ENCODE data around the gene P4HB.

The P4HB gene

GRCh38 chr17:81859906-81860755 is at the start of gene P4HB:
Gene P4HB (minus strand): TSS chr17:81860535. CDS start chr17:81860471, 64 bp downstream.
- TF ChIP-seq CTCF (IDR thresholded peaks at IDR 0.05; ENCODE audit: low read depth, low read length), result no peak
- H3K4me3 ChIP-seq (ENCODE audit: low read depth, low read length), result peak within 1 kb of the TSS; percentile 96

- H3K4me3 ChIP-seq (ENCODE audit: low read depth, low read length), result no peak overlapping the region
- TF ChIP-seq CTCF (IDR thresholded peaks at IDR 0.05; ENCODE audit: low read depth, low read length), result no peak
Observed at GRCh38 chr17:81909231-81909630, 48.9 kb upstream of the P4HB start.

- no peak overlapping the region for H3K4me3 ChIP-seq (ENCODE audit: low read depth, low read length)
- no peak for TF ChIP-seq CTCF (IDR thresholded peaks at IDR 0.05; ENCODE audit: low read depth, low read length)
Observed at GRCh38 chr17:81908793-81909192, 48.5 kb upstream of the P4HB start.

- TF ChIP-seq CTCF (IDR thresholded peaks at IDR 0.05; ENCODE audit: low read depth, low read length), result no peak
- H3K4me3 ChIP-seq (ENCODE audit: low read depth, low read length), result no peak overlapping the region
Observed at GRCh38 chr17:81907219-81908145, 47.1 kb upstream of the P4HB start.

GRCh38 chr17:81906476-81907218 is 46.3 kb upstream of the P4HB start:
- H3K4me3 ChIP-seq (ENCODE audit: low read depth, low read length), result no peak overlapping the region
- TF ChIP-seq CTCF (IDR thresholded peaks at IDR 0.05; ENCODE audit: low read depth, low read length), result no peak

- no peak for TF ChIP-seq CTCF (IDR thresholded peaks at IDR 0.05; ENCODE audit: low read depth, low read length)
- no peak overlapping the region for H3K4me3 ChIP-seq (ENCODE audit: low read depth, low read length)
Observed at GRCh38 chr17:81905993-81906392, 45.7 kb upstream of the P4HB start.
